ENCODE results near the gene IFRD2.
A peak's percentile ranks its signal among the peaks of the same experiment; 100 is the strongest.
"Not testable (repeated sequence)": the region's sequence is repeated elsewhere in the genome, so short reads cannot be mapped to it uniquely, and the experiment has no call there.

IFRD2 gene

GRCh38 chr3:50323614-50324199 is 31.5 kb upstream of the IFRD2 start:
- DNase-seq: no peak

- no peak for DNase-seq
These were observed 30.9 kb upstream of the IFRD2 start for GRCh38 chr3:50323092-50323600.

GRCh38 chr3:50322386-50323091 is 30.3 kb upstream of the IFRD2 start, which contains the start of gene HYAL2:
HYAL2 (minus strand) TSS chr3:50322745; CDS start chr3:50320489, 2,256 bp downstream.
- DNase-seq: no peak

- no peak for DNase-seq
These were observed 29.8 kb upstream of the IFRD2 start for GRCh38 chr3:50322115-50322385.

- peak; percentile 88 for DNase-seq
These were observed 29.3 kb upstream of the IFRD2 start for GRCh38 chr3:50321336-50322114.

- DNase-seq: no peak
These were observed 28.7 kb upstream of the IFRD2 start for GRCh38 chr3:50320853-50321335.

- no peak for DNase-seq
These were observed 27.8 kb upstream of the IFRD2 start for GRCh38 chr3:50319894-50320625.

- DNase-seq: no peak
These were observed 27.1 kb upstream of the IFRD2 start for GRCh38 chr3:50319181-50319893.

- DNase-seq: no peak
These were observed 26.4 kb upstream of the IFRD2 start for GRCh38 chr3:50318615-50319014.

- DNase-seq: no peak
These were observed 25.9 kb upstream of the IFRD2 start for GRCh38 chr3:50318163-50318562.

- DNase-seq: no peak
These were observed 25.1 kb upstream of the IFRD2 start for GRCh38 chr3:50317300-50317699.

- DNase-seq: peak; percentile 79
These were observed 24.5 kb upstream of the IFRD2 start for GRCh38 chr3:50316657-50317242.

GRCh38 chr3:50314816-50315215 is 22.6 kb upstream of the IFRD2 start:
- no peak for DNase-seq

GRCh38 chr3:50314342-50314741 is 22.1 kb upstream of the IFRD2 start:
- no peak for DNase-seq

GRCh38 chr3:50312041-50312440 is 19.8 kb upstream of the IFRD2 start:
- not testable (repeated sequence) for DNase-seq

- DNase-seq: no peak
These were observed 12.4 kb upstream of the IFRD2 start for GRCh38 chr3:50304601-50305000.

- DNase-seq: no peak
These were observed 11.0 kb upstream of the IFRD2 start, which contains the start of gene HYAL1 for GRCh38 chr3:50303013-50303815. HYAL1 (minus strand) TSS chr3:50303574; CDS start chr3:50302956, 618 bp downstream.

- DNase-seq: no peak
These were observed 10.1 kb upstream of the IFRD2 start for GRCh38 chr3:50302095-50303012.

GRCh38 chr3:50300681-50301254 is 8.5 kb upstream of the IFRD2 start:
- DNase-seq: no peak

Measured in CD4-positive, alpha-beta T cell treated with Interleukin-10 for 1 hour (primary cell).